Ectodermal cell (in vitro differentiated cells): ENCODE results near the gene NKD2.

Experiments
- H3K27ac ChIP-seq: 2 replicates; pipeline ENCODE4 v1.7.0; 2013; ENCODE audit warnings: mild to moderate bottlenecking, low read depth, low read length; ENCODE audit not compliant: insufficient read depth, poor library complexity, severe bottlenecking
- H3K27me3 ChIP-seq: 2 replicates; pipeline ENCODE4 v1.7.0; 2013; ENCODE audit warnings: mild to moderate bottlenecking, low read length; ENCODE audit not compliant: insufficient read depth, control insufficient read depth, poor library complexity, severe bottlenecking
- H3K36me3 ChIP-seq: one replicate; pipeline ENCODE4 v1.7.0; 2013; ENCODE audit warnings: low read length; ENCODE audit not compliant: control insufficient read depth, insufficient read depth
- H3K4me1 ChIP-seq: one replicate; pipeline ENCODE4 v1.7.0; 2013; ENCODE audit warnings: low read length; ENCODE audit not compliant: control insufficient read depth, insufficient read depth
- H3K4me3 ChIP-seq: 2 replicates; pipeline ENCODE4 v1.7.0; 2013; ENCODE audit warnings: low read depth, low read length, control low read depth; ENCODE audit not compliant: insufficient read depth
- H3K9me3 ChIP-seq: 2 replicates; pipeline ENCODE4 v1.7.0; 2013; ENCODE audit warnings: mild to moderate bottlenecking, low read length, moderate library complexity; ENCODE audit not compliant: control insufficient read depth
- WGBS, 2 experiments: methylation state at CpG; one replicate each; pipeline ENCODE4 v1.1.7; 2013; ENCODE audit warnings: missing lambda C conversion rate in 2 of 2; 5-methylcytosine and 5-hydroxymethylcytosine counted together

NKD2 gene

GRCh38 chr5:1069720-1070088, 61.1 kb downstream of the NKD2 start:
- 95 to 96% methylated on average over 12 of the region's 15 CpGs for WGBS, 2 experiments
- no peaks in the 10 kb centered on the region for H3K9me3 ChIP-seq
- H3K27me3 ChIP-seq, result no peaks in the 10 kb centered on the region
- H3K36me3 ChIP-seq, result no peaks in the 10 kb centered on the region
- H3K4me3 ChIP-seq, result no peak overlapping the region
- no peak overlapping the region for H3K27ac ChIP-seq
- H3K4me1 ChIP-seq, result no peaks in the 10 kb centered on the region

- Histone ChIP-seq H3K4me1 (no peaks in the 10 kb centered on the region), H3K4me3 (no peak overlapping the region), H3K36me3 (no peaks in the 10 kb centered on the region), H3K27ac (no peak overlapping the region), H3K27me3 (no peaks in the 10 kb centered on the region), H3K9me3 (no peaks in the 10 kb centered on the region)
- WGBS, 2 experiments, result 92% methylated on average over 46 of the region's 46 CpGs
These were observed 64.9 kb downstream of the NKD2 start for GRCh38 chr5:1073239-1074102.

DNA sequence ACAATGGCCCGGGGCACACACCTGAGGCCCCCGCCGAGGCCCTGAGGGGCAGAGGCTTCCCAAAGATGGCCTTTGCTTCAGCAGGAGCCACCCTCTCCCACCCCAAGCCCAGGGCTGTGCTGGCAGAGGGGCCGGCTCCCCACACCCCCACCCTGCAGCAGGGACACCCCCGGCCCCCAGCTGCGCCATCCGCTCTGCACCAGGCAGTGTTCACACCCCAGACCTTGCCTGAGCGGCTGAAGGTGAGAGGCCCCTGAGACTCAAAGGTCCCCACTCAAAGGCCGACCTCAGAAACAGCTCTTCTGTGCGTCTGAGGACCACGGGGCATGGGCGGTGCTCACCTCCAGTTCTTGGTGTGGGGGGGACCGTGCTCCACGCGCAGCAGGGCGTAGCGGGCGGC, 65.6 kb downstream of the NKD2 start:
- WGBS, 2 experiments, result 94 to 95% methylated on average over 18 of the region's 18 CpGs
- H3K36me3 ChIP-seq, result peaks cover 3% of the 10 kb centered on the region
- H3K4me3 ChIP-seq, result no peak overlapping the region
- no peaks in the 10 kb centered on the region for H3K27me3 ChIP-seq
- H3K27ac ChIP-seq, result no peak overlapping the region
- H3K4me1 ChIP-seq, result no peaks in the 10 kb centered on the region
- no peaks in the 10 kb centered on the region for H3K9me3 ChIP-seq

DNA sequence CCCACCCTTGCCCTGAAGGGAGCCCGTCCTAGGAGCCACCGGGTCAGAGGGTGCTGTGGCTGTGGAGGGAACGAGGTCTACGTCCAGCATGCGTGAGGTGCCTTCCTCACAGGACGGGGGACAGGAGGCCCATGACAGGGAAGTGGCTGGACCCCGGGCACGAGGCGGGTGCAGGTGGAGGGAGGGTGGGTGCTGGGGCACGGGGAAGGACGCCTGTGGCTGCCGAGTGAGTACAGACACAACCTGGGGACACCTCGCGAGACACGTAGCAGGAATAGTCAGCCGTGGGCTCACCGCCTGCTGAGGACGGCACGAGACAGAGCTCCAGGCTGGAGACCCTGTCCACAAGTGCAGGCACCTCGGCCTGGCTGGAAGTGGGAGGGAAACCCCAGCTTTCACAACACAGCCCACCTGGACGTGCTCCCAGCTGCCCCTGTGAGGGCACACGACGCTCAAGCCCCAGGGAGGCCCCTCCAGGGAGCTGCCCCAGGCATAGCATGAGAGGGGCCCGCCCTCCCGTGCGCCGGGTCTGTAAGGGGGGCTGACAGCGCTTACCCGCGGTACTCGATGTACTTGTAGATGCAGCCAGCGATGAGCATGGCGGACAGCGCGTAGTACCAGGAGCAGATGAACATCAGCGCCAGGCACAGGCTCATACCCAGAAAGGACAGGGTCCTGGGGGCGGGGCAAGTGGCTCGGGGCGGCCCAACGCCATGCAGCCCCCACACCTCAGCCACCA, 66.4 kb downstream of the NKD2 start:
- H3K4me1 ChIP-seq, result no peaks in the 10 kb centered on the region
- H3K27me3 ChIP-seq, result no peaks in the 10 kb centered on the region
- no peaks in the 10 kb centered on the region for H3K9me3 ChIP-seq
- no peak overlapping the region for H3K27ac ChIP-seq
- 94 to 95% methylated on average over 40 of the region's 40 CpGs for WGBS, 2 experiments
- no peak overlapping the region for H3K4me3 ChIP-seq
- H3K36me3 ChIP-seq, result peaks cover 3% of the 10 kb centered on the region

DNA sequence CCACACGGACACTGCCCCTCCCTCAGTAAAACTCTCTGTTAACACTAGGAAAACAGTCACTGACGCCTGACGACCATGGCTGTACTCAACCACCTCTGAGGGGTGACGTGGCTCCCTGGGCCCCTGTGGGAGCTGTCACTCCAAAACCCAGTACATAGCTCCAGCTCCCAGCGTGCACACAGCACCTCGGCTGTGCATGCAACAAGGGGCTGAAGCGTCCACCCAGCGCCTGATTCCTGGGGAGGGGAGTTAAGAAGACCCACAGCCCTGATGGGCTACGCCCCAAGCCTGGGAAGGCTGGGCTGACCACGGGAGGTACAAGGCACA, 66.9 kb downstream of the NKD2 start:
- Histone ChIP-seq H3K36me3 (peaks cover 3% of the 10 kb centered on the region), H3K4me1 (no peaks in the 10 kb centered on the region), H3K27me3 (no peaks in the 10 kb centered on the region), H3K4me3 (no peak overlapping the region), H3K27ac (no peak overlapping the region), H3K9me3 (no peaks in the 10 kb centered on the region)
- 93% methylated on average over 10 of the region's 10 CpGs for WGBS, 2 experiments

GRCh38 chr5:1075931-1076330, 67.3 kb downstream of the NKD2 start:
- H3K27me3 ChIP-seq, result no peaks in the 10 kb centered on the region
- H3K27ac ChIP-seq, result no peak overlapping the region
- 95 to 97% methylated on average over 17 of the region's 17 CpGs for WGBS, 2 experiments

DNA sequence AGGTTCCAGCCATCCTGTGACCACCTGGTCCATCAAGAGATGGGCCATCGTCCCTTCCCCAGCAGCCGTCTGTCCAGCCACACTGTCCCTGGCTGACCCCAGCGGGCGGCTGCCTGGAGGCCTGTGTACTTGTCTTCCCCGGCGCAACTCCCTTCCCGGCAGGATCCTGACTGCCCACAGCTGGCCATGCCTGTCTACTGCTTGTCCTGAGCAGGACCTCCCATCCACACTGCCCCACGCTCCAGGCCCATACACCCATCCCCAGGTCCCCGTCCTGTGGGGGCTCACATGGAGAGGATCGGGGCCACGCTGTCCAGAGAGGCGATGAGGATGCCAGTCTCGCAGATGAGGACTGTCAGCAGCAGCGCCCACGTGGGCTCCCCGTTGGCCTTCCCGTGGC, 67.8 kb downstream of the NKD2 start:
- Histone ChIP-seq H3K4me1 (no peaks in the 10 kb centered on the region), H3K9me3 (no peaks in the 10 kb centered on the region), H3K4me3 (no peak overlapping the region), H3K36me3 (peaks cover 3% of the 10 kb centered on the region), H3K27ac (no peak overlapping the region), H3K27me3 (no peaks in the 10 kb centered on the region)
- 92 to 93% methylated on average over 17 of the region's 17 CpGs for WGBS, 2 experiments

More at GRCh38 chr5:1075931-1076330, 67.3 kb downstream of the NKD2 start:
- no peaks in the 10 kb centered on the region for H3K4me1 ChIP-seq
- no peak overlapping the region for H3K4me3 ChIP-seq
- no peaks in the 10 kb centered on the region for H3K9me3 ChIP-seq
- peaks cover 3% of the 10 kb centered on the region for H3K36me3 ChIP-seq

DNA sequence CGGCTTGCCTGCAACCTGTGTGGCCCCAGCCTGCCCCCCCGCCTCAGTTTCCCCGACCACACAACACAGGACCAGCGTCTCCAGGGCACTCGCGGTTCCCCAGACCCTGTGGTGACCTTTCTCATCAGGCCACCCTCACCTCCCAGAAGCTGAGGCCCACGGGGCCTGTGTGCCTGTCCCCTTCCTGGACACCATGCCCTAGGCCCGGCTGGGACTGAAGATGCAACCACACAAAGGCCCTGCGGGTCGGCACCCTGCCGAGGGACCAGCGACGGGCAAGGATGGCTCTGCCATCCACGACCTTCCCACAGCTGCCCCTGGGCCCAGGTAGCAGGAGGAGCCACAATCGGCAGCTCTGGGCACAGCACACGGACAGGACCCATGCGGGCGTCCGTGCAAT, 68.4 kb downstream of the NKD2 start:
- Histone ChIP-seq H3K4me1 (no peaks in the 10 kb centered on the region), H3K27ac (no peak overlapping the region), H3K27me3 (no peaks in the 10 kb centered on the region), H3K4me3 (no peak overlapping the region), H3K36me3 (peaks cover 3% of the 10 kb centered on the region), H3K9me3 (no peaks in the 10 kb centered on the region)
- WGBS, 2 experiments, result 92 to 95% methylated on average over 19 of the region's 19 CpGs

- 94 to 96% methylated on average over 27 of the region's 27 CpGs for WGBS, 2 experiments
- H3K4me3 ChIP-seq, result no peak overlapping the region
- H3K9me3 ChIP-seq, result no peaks in the 10 kb centered on the region
- H3K36me3 ChIP-seq, result peaks cover 3% of the 10 kb centered on the region
- H3K27me3 ChIP-seq, result no peaks in the 10 kb centered on the region
- H3K4me1 ChIP-seq, result no peaks in the 10 kb centered on the region
- no peak overlapping the region for H3K27ac ChIP-seq
These were observed 69.0 kb downstream of the NKD2 start for GRCh38 chr5:1077491-1078020.

- H3K27me3 ChIP-seq, result no peaks in the 10 kb centered on the region
- H3K4me3 ChIP-seq, result no peak overlapping the region
- H3K4me1 ChIP-seq, result no peaks in the 10 kb centered on the region
- H3K9me3 ChIP-seq, result no peaks in the 10 kb centered on the region
- no peak overlapping the region for H3K27ac ChIP-seq
- WGBS, 2 experiments, result 95 to 96% methylated on average over 13 of the region's 13 CpGs
- peaks cover 3% of the 10 kb centered on the region for H3K36me3 ChIP-seq
These were observed 69.6 kb downstream of the NKD2 start for GRCh38 chr5:1078206-1078605.
